Measurements from ENCODE around the gene TMEM273. TPM values are rescaled to one million over a fixed set of nuclear protein-coding genes. Genes with fewer than 3 reads are reported as not detected.

Gene TMEM273
- total and polyA plus RNA-seq, 2 donors (not counting 1 experiment from before 2014, with no cell fraction given): 0.18 TPM; not detected in 1

DNA sequence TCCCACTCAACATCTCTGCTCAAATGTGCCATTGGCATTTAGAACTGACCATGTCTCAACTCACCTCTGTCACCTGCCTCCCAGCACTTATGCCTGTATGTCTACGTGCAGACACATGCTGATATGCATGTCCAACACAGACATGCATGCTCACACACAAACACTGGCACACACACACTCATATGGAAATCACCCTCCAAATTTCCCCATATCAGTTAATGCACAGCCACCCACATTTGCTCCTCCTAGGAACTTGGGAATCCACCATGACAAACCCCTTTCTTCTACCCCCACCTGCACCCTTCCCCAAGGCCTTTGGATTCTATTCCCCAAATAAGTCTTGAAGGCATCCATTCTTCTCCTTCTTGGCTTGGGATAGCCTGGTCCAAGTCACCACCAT lies 58.8 kb downstream of the TMEM273 start:
- Histone ChIP-seq H3K4me3 (replicated peaks in 1 of 4; ENCODE audit: control extremely low read depth in 1 of 4, insufficient read depth in 1 of 4, low read depth in 3 of 4, low read length in 4 of 4) (no peak overlapping the region), H3K27ac (ENCODE audit: insufficient read depth, low read length) (no peak overlapping the region), H4K20me1 (ENCODE audit: control insufficient read depth, extremely low read depth, insufficient read depth, low read length) (no peaks in the 10 kb centered on the region), H3K9me3 (ENCODE audit: control insufficient read depth, insufficient read depth, low read depth, low read length) (no peaks in the 10 kb centered on the region), H2AFZ (ENCODE audit: low read length) (no peak overlapping the region), H3K36me3 (ENCODE audit: control insufficient read depth, insufficient read depth, low read length) (no peaks in the 10 kb centered on the region), H3K9ac (ENCODE audit: insufficient read depth, low read length) (no peak overlapping the region), H3K4me2 (ENCODE audit: extremely low read depth, insufficient read depth, low read length) (no peak overlapping the region), H3K27me3 (ENCODE audit: control insufficient read depth, insufficient read depth, low read length) (peaks cover 43% of the 10 kb centered on the region), H3K79me2 (ENCODE audit: control insufficient read depth, insufficient read depth, low read length) (no peaks in the 10 kb centered on the region), H3K4me1 (ENCODE audit: control insufficient read depth, extremely low read depth, insufficient read depth, low read length) (no peaks in the 10 kb centered on the region)
- no peak for TF ChIP-seq EZH2 (IDR thresholded peaks at IDR 0.05; ENCODE audit: low read length, missing control alignments)
- TF ChIP-seq, protein P1, sequence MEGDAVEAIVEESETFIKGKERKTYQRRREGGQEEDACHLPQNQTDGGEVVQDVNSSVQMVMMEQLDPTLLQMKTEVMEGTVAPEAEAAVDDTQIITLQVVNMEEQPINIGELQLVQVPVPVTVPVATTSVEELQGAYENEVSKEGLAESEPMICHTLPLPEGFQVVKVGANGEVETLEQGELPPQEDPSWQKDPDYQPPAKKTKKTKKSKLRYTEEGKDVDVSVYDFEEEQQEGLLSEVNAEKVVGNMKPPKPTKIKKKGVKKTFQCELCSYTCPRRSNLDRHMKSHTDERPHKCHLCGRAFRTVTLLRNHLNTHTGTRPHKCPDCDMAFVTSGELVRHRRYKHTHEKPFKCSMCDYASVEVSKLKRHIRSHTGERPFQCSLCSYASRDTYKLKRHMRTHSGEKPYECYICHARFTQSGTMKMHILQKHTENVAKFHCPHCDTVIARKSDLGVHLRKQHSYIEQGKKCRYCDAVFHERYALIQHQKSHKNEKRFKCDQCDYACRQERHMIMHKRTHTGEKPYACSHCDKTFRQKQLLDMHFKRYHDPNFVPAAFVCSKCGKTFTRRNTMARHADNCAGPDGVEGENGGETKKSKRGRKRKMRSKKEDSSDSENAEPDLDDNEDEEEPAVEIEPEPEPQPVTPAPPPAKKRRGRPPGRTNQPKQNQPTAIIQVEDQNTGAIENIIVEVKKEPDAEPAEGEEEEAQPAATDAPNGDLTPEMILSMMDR (conservative IDR thresholded peaks at IDR 0.05 in 1 of 2, IDR thresholded peaks at IDR 0.05 in 1 of 2; ENCODE audit: low read depth in 1 of 2, low read length in 2 of 2): no peak
- no peak for DNase-seq (ENCODE audit: low read depth in 2 of 2)

GRCh38 chr10:49128854-49129253 lies 59.3 kb downstream of the TMEM273 start:
- Histone ChIP-seq H2AFZ (ENCODE audit: low read length) (no peak overlapping the region), H3K27me3 (ENCODE audit: control insufficient read depth, insufficient read depth, low read length) (peaks cover 42% of the 10 kb centered on the region), H3K27ac (ENCODE audit: insufficient read depth, low read length) (no peak overlapping the region), H3K4me2 (ENCODE audit: extremely low read depth, insufficient read depth, low read length) (no peak overlapping the region), H3K9ac (ENCODE audit: insufficient read depth, low read length) (no peak overlapping the region), H4K20me1 (ENCODE audit: control insufficient read depth, extremely low read depth, insufficient read depth, low read length) (no peaks in the 10 kb centered on the region), H3K79me2 (ENCODE audit: control insufficient read depth, insufficient read depth, low read length) (no peaks in the 10 kb centered on the region), H3K9me3 (ENCODE audit: control insufficient read depth, insufficient read depth, low read depth, low read length) (no peaks in the 10 kb centered on the region), H3K4me1 (ENCODE audit: control insufficient read depth, extremely low read depth, insufficient read depth, low read length) (no peaks in the 10 kb centered on the region), H3K36me3 (ENCODE audit: control insufficient read depth, insufficient read depth, low read length) (no peaks in the 10 kb centered on the region), H3K4me3 (replicated peaks in 1 of 4; ENCODE audit: control extremely low read depth in 1 of 4, insufficient read depth in 1 of 4, low read depth in 3 of 4, low read length in 4 of 4) (no peak overlapping the region)
- no peak for TF ChIP-seq EZH2 (IDR thresholded peaks at IDR 0.05; ENCODE audit: low read length, missing control alignments)
- TF ChIP-seq, protein P1 (conservative IDR thresholded peaks at IDR 0.05 in 1 of 2, IDR thresholded peaks at IDR 0.05 in 1 of 2; ENCODE audit: low read depth in 1 of 2, low read length in 2 of 2): no peak
- no peak for DNase-seq (ENCODE audit: low read depth in 2 of 2)

DNA sequence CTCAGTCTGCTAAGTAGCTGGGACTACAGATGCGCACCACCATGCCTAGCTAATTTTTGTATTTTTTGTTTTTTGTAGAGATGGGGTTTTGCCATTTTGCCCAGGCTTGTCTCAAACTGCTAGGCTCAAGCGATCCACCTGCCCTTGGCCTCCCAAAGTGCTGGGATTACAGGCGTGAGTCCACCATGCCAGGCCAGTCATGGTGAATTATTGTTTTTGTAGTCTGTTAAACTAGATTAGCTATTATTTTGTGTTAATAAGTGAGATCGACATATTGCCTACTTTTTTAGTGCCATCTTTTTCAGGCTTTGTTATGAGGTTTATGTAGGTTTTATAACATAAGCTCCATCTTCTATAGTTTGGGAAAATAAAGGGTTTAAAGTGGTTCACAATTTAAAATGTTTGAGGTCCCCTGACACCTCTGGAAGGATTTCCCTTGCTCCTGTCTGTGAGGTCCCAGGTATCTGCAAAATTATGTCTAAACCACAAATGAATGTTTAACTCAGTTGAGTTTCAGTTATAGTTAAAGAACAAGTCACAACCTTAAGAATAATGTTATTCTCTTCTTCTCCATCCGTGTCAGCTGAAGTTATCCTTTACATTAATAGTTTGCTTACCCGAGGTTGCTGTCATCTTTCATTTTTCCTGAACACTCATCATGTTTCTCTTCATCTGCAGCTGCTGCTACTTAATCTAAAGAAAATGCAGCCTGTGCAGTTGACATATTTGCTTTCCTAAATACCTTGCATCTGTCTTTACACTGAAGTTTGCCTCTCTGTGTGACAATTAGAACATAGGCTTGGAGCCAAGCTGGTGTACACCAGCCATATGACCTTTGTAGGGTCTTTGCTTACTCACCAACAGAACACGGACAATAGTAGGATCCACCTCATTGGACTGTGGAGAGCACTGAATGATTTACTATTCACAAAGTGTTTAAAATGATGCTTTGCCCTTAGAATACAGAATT lies 63.9 kb downstream of the TMEM273 start:
- Histone ChIP-seq H3K4me1 (ENCODE audit: control insufficient read depth, extremely low read depth, insufficient read depth, low read length) (no peaks in the 10 kb centered on the region), H3K27ac (ENCODE audit: insufficient read depth, low read length) (no peak overlapping the region), H3K27me3 (ENCODE audit: control insufficient read depth, insufficient read depth, low read length) (peaks cover 20% of the 10 kb centered on the region), H3K9me3 (ENCODE audit: control insufficient read depth, insufficient read depth, low read depth, low read length) (no peaks in the 10 kb centered on the region), H4K20me1 (ENCODE audit: control insufficient read depth, extremely low read depth, insufficient read depth, low read length) (no peaks in the 10 kb centered on the region), H3K9ac (ENCODE audit: insufficient read depth, low read length) (no peak overlapping the region), H3K4me2 (ENCODE audit: extremely low read depth, insufficient read depth, low read length) (no peak overlapping the region), H2AFZ (ENCODE audit: low read length) (no peak overlapping the region), H3K79me2 (ENCODE audit: control insufficient read depth, insufficient read depth, low read length) (no peaks in the 10 kb centered on the region), H3K4me3 (replicated peaks in 1 of 4; ENCODE audit: control extremely low read depth in 1 of 4, insufficient read depth in 1 of 4, low read depth in 3 of 4, low read length in 4 of 4) (no peak overlapping the region), H3K36me3 (ENCODE audit: control insufficient read depth, insufficient read depth, low read length) (no peaks in the 10 kb centered on the region)
- DNase-seq (ENCODE audit: low read depth in 2 of 2): no peak
- no peak for TF ChIP-seq EZH2 (IDR thresholded peaks at IDR 0.05; ENCODE audit: low read length, missing control alignments)
- TF ChIP-seq, protein P1 (conservative IDR thresholded peaks at IDR 0.05 in 1 of 2, IDR thresholded peaks at IDR 0.05 in 1 of 2; ENCODE audit: low read depth in 1 of 2, low read length in 2 of 2): no peak
